ENCODE data around the gene LRRTM4.

DNA sequence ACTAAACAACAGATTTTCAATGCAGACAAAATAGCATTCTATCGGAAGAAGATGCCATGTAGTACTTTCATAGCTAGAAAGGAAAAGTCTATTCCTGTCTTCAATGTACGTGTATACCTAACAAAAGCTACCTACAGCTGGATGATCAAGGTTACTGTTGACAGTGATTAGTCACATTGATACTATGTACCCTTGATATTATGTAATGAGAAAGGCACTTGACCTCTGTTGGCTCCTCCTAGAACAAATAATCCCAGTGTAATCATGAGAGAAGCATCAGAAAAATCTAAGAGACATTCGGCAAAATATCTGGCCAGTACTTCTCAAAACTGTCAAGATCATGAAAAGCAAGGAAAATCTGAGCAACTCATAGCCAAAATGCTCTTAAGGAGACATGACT lies 44.4 kb upstream of the LRRTM4 start:
- TF ChIP-seq, protein P1, sequence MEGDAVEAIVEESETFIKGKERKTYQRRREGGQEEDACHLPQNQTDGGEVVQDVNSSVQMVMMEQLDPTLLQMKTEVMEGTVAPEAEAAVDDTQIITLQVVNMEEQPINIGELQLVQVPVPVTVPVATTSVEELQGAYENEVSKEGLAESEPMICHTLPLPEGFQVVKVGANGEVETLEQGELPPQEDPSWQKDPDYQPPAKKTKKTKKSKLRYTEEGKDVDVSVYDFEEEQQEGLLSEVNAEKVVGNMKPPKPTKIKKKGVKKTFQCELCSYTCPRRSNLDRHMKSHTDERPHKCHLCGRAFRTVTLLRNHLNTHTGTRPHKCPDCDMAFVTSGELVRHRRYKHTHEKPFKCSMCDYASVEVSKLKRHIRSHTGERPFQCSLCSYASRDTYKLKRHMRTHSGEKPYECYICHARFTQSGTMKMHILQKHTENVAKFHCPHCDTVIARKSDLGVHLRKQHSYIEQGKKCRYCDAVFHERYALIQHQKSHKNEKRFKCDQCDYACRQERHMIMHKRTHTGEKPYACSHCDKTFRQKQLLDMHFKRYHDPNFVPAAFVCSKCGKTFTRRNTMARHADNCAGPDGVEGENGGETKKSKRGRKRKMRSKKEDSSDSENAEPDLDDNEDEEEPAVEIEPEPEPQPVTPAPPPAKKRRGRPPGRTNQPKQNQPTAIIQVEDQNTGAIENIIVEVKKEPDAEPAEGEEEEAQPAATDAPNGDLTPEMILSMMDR (IDR thresholded peaks at IDR 0.05 in 4 of 5, conservative IDR thresholded peaks at IDR 0.05 in 1 of 5): no peak
- TF ChIP-seq POLR2A (IDR thresholded peaks at IDR 0.05): no peak

Measured in gastrocnemius medialis (tissue), 4 donors.